Fibroblast of lung (primary cell): ENCODE measurements around the gene RELA. TPM values are rescaled to one million over a fixed set of nuclear protein-coding genes. Genes with fewer than 3 reads are reported as not detected.

ENCODE experiments used
- DNase-seq, 2 donors: peaks; one replicate each; pipeline versions ENCODE4 v3.0.0 to v3.0.0-alpha.2; 2010; ENCODE audit warnings: low read depth in 2 of 2
- H2AFZ ChIP-seq: 2 replicates; pipeline ENCODE4 v1.5.1; 2012; ENCODE audit warnings: low read length, control low read depth, inconsistent platforms
- H3K27ac ChIP-seq: 2 replicates; pipeline ENCODE4 v1.5.1; 2011; ENCODE audit warnings: low read length, control low read depth; ENCODE audit not compliant: insufficient read depth
- H3K27me3 ChIP-seq: 2 replicates; pipeline ENCODE4 v1.5.1; 2011; ENCODE audit warnings: mild to moderate bottlenecking, low read length; ENCODE audit not compliant: control insufficient read depth, insufficient read depth
- H3K36me3 ChIP-seq: 2 replicates; pipeline ENCODE4 v1.5.1; 2011; ENCODE audit warnings: low read length; ENCODE audit not compliant: control insufficient read depth, insufficient read depth
- H3K4me1 ChIP-seq: 2 replicates; pipeline ENCODE4 v1.5.1; 2011; ENCODE audit warnings: low read length; ENCODE audit not compliant: control insufficient read depth, insufficient read depth; ENCODE audit errors: extremely low read depth
- H3K4me2 ChIP-seq: 2 replicates; pipeline ENCODE4 v1.5.1; 2011; ENCODE audit warnings: low read length, control low read depth; ENCODE audit not compliant: insufficient read depth; ENCODE audit errors: extremely low read depth
- H3K4me3 ChIP-seq, 4 experiments: fragments of 200-600 bp in 1 of 4; sonication (generic) in 1 of 4; replicated peaks in 1 of 4; 2 replicates each; pipeline ENCODE4 v1.5.1; 2011 to 2016; ENCODE audit warnings: low read length in 4 of 4, low read depth in 3 of 4, mild to moderate bottlenecking in 3 of 4, control low read depth in 2 of 4, inconsistent platforms in 1 of 4, mixed read lengths in 1 of 4; ENCODE audit not compliant: insufficient read depth in 1 of 4; ENCODE audit errors: control extremely low read depth in 1 of 4
- H3K79me2 ChIP-seq: 2 replicates; pipeline ENCODE4 v1.5.1; 2012; ENCODE audit warnings: mild to moderate bottlenecking, low read length, inconsistent platforms; ENCODE audit not compliant: control insufficient read depth, insufficient read depth
- H3K9ac ChIP-seq: 2 replicates; pipeline ENCODE4 v1.5.1; 2011; ENCODE audit warnings: mild to moderate bottlenecking, low read length, control low read depth; ENCODE audit not compliant: insufficient read depth
- H3K9me3 ChIP-seq: 2 replicates; pipeline ENCODE4 v1.5.1; 2012; ENCODE audit warnings: low read depth, low read length; ENCODE audit not compliant: control insufficient read depth, insufficient read depth
- H4K20me1 ChIP-seq: 2 replicates; pipeline ENCODE4 v1.5.1; 2011; ENCODE audit warnings: low read length; ENCODE audit not compliant: control insufficient read depth, insufficient read depth; ENCODE audit errors: extremely low read depth
- CTCF ChIP-seq, 2 donors: IDR thresholded peaks in 1 of 2; conservative IDR thresholded peaks in 1 of 2; 1 replicate in 1 of 2; 2 replicates in 1 of 2; pipeline ENCODE4 v1.5.1; 2011 to 2012; ENCODE audit warnings: low read length in 2 of 2, control low read depth in 1 of 2, inconsistent platforms in 1 of 2, low read depth in 1 of 2, mild to moderate bottlenecking in 1 of 2
- EZH2 ChIP-seq: IDR thresholded peaks from 2 replicates; pipeline ENCODE4 v1.5.1; 2012; ENCODE audit warnings: low read length, control low read depth, mild to moderate bottlenecking; ENCODE audit errors: missing control alignments
- polyA plus RNA-seq, 2 donors: library from polyadenylated mRNA; depleted of rRNA in 1 of 2; stranded (reverse) in 1 of 2; unstranded in 1 of 2; fragments of >200 nt; gene quantifications; 2 replicates each; pipeline ENCODE4 v1.2.1, GENCODE V29; 2011 to 2012; ENCODE audit warnings: missing spikeins in 1 of 2
- total RNA-seq: library from RNA; depleted of rRNA; stranded (reverse); fragments of >200 nt; gene quantifications from 2 replicates; pipeline ENCODE4 v1.2.1, GENCODE V29; 2014

Gene RELA
- total and polyA plus RNA-seq, 2 donors (not counting 1 experiment from before 2014, with no cell fraction given): 15.7 to 23.0 TPM

GRCh38 chr11:65700399-65700798 lies 37.7 kb upstream of the RELA start:
- Histone ChIP-seq H3K36me3 (no peaks in the 10 kb centered on the region), H3K9ac (no peak overlapping the region), H3K27me3 (peaks cover 4% of the 10 kb centered on the region), H3K9me3 (no peaks in the 10 kb centered on the region), H3K4me3 (no peak overlapping the region), H4K20me1 (no peaks in the 10 kb centered on the region), H2AFZ (no peak overlapping the region), H3K79me2 (no peaks in the 10 kb centered on the region), H3K27ac (no peak overlapping the region), H3K4me1 (no peaks in the 10 kb centered on the region), H3K4me2 (no peak overlapping the region)
- TF ChIP-seq EZH2 (no peak), CTCF (conservative IDR thresholded peaks at IDR 0.05 in 1 of 2, IDR thresholded peaks at IDR 0.05 in 1 of 2; ENCODE audit: low read depth in 1 of 2, low read length in 2 of 2) (no peak)
- DNase-seq: no peak

GRCh38 chr11:65699306-65699705 lies 36.6 kb upstream of the RELA start:
- Histone ChIP-seq H3K4me1 (no peaks in the 10 kb centered on the region), H3K4me2 (no peak overlapping the region), H3K4me3 (no peak overlapping the region), H2AFZ (no peak overlapping the region), H3K36me3 (no peaks in the 10 kb centered on the region), H4K20me1 (no peaks in the 10 kb centered on the region), H3K27me3 (peaks cover 4% of the 10 kb centered on the region), H3K9me3 (no peaks in the 10 kb centered on the region), H3K9ac (no peak overlapping the region), H3K79me2 (no peaks in the 10 kb centered on the region), H3K27ac (no peak overlapping the region)
- no peak for DNase-seq
- no peak for TF ChIP-seq CTCF (conservative IDR thresholded peaks at IDR 0.05 in 1 of 2, IDR thresholded peaks at IDR 0.05 in 1 of 2; ENCODE audit: low read depth in 1 of 2, low read length in 2 of 2)
- no peak for TF ChIP-seq EZH2

DNA sequence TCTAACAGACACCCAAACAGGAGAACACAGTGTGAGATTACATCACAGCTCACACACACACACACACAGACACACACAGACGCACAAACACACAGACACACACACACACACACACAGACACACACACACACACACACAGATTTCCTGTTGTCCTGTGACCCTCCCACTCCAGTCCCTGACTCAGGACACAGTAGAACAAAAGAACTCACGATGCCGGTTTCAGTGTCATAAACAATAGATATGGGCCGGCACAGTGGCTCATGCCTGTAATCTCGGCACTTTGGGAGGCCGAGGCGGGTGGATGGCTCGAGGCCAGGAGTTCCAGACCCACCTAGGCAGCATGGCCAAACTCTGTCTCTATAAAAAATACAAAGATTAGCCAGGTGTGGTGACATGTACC lies 35.5 kb upstream of the RELA start:
- H3K36me3 ChIP-seq: no peaks in the 10 kb centered on the region
- H3K27me3 ChIP-seq: peaks cover 4% of the 10 kb centered on the region
- H3K4me1 ChIP-seq: no peaks in the 10 kb centered on the region
- no peak overlapping the region for H3K9ac ChIP-seq
- H3K4me3 ChIP-seq: no peak overlapping the region
- H3K9me3 ChIP-seq: no peaks in the 10 kb centered on the region
- no peak for DNase-seq
- no peak overlapping the region for H3K27ac ChIP-seq
- TF ChIP-seq EZH2: no peak
- TF ChIP-seq CTCF (conservative IDR thresholded peaks at IDR 0.05 in 1 of 2, IDR thresholded peaks at IDR 0.05 in 1 of 2; ENCODE audit: low read depth in 1 of 2, low read length in 2 of 2): no peak
- no peak overlapping the region for H3K4me2 ChIP-seq
- H3K79me2 ChIP-seq: no peaks in the 10 kb centered on the region
- no peaks in the 10 kb centered on the region for H4K20me1 ChIP-seq
- no peak overlapping the region for H2AFZ ChIP-seq
